Gastrocnemius medialis (tissue), 4 donors: Measurements from ENCODE around the gene CYP3A4.

Experiments
- POLR2A ChIP-seq, 2 donors: fragments of 450-650 bp; IDR thresholded peaks; one replicate each; pipeline ENCODE4 v1.6.1; 2017; ENCODE audit warnings: antibody characterized with exemption in 2 of 2, mild to moderate bottlenecking in 2 of 2, moderate library complexity in 2 of 2
- TF ChIP-seq, protein P1 (sequence below), 5 experiments: fragments of 450-650 bp in 3 of 5; fragments of 200-600 bp in 2 of 5; sonication (generic) in 2 of 5; IDR thresholded peaks in 4 of 5; conservative IDR thresholded peaks in 1 of 5; 1 replicate in 4 of 5; 2 replicates in 1 of 5; pipeline ENCODE4 v1.5.1; 2016 to 2019; ENCODE audit warnings: antibody characterized with exemption in 5 of 5, mild to moderate bottlenecking in 3 of 5, moderate library complexity in 3 of 5

DNA sequence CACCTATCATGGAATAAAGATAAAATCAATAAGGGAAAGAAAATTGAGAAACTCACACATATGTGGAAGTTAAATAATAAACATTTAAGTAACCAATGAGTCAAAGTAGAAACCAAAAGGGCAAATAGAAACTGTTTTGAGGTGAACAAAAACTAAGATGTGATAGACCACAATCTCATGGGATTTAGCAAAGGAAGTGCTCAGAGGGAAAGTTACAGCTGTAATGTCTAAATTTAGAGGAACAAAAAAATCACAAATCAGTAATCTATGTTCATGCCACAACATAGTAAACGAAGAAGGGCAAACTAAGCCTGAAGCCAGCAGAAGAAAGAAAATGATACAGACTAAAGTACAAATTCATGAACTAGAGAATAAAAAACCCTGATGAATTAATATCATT lies 16.3 kb downstream of the CYP3A4 start:
- no peak for TF ChIP-seq POLR2A (IDR thresholded peaks at IDR 0.05)
- TF ChIP-seq, protein P1, sequence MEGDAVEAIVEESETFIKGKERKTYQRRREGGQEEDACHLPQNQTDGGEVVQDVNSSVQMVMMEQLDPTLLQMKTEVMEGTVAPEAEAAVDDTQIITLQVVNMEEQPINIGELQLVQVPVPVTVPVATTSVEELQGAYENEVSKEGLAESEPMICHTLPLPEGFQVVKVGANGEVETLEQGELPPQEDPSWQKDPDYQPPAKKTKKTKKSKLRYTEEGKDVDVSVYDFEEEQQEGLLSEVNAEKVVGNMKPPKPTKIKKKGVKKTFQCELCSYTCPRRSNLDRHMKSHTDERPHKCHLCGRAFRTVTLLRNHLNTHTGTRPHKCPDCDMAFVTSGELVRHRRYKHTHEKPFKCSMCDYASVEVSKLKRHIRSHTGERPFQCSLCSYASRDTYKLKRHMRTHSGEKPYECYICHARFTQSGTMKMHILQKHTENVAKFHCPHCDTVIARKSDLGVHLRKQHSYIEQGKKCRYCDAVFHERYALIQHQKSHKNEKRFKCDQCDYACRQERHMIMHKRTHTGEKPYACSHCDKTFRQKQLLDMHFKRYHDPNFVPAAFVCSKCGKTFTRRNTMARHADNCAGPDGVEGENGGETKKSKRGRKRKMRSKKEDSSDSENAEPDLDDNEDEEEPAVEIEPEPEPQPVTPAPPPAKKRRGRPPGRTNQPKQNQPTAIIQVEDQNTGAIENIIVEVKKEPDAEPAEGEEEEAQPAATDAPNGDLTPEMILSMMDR (IDR thresholded peaks at IDR 0.05 in 4 of 5, conservative IDR thresholded peaks at IDR 0.05 in 1 of 5) = no peak
